Measurements from ENCODE around the gene CRX. TPM values are rescaled to one million over a fixed set of nuclear protein-coding genes. Genes with fewer than 3 reads are reported as not detected.

The CRX gene
- total RNA-seq, 2 donors from 2014 or later = 0.44 to 0.66 TPM

DNA sequence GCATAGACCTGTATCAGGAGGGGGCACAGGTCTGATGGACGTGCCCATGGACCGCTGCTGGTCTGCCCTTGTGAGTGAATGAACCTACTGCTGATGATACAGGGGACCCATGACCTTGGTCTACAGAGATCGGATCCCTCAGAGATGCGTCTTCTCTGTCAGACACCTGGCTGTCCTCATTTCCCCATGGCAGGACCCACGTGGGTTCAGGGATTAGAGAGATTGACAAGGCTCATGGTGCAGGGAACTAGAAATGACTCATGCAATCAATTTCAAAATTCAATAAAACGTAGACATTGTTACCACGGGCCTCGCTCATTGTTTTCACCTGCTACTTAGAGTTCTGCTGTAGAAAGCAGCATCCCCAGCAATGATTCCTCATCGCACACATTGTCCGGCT, 16.4 kb upstream of the CRX start:
- Mint-ChIP-seq H3K27ac (no peak overlapping the region), H3K27me3 (ENCODE audit: insufficient read depth) (no peaks in the 10 kb centered on the region), H3K4me1 (no peaks in the 10 kb centered on the region), H3K9me3 (peaks cover 6% of the 10 kb centered on the region), H3K4me3 (no peak overlapping the region), H3K36me3 (ENCODE audit: low read depth) (peaks cover 3% of the 10 kb centered on the region)
- 93 to 94% methylated on average over 10 of the region's 10 CpGs for WGBS, 2 experiments (ENCODE audit: insufficient coverage in 1 of 2, insufficient read length in 1 of 2)
- Histone ChIP-seq H3K9ac (ENCODE audit: extremely low read depth, low read length, poor library complexity, severe bottlenecking) (no peak overlapping the region), H3K27ac (ENCODE audit: low read depth, low read length) (no peak overlapping the region), H3K36me3 (ENCODE audit: control insufficient read depth, insufficient read depth, low read length) (no peaks in the 10 kb centered on the region), H3K4me1 (ENCODE audit: control insufficient read depth, insufficient read depth, low read length) (no peaks in the 10 kb centered on the region), H3K27me3 (ENCODE audit: control insufficient read depth, insufficient read depth, low read length, poor library complexity, severe bottlenecking) (no peaks in the 10 kb centered on the region), H3K4me3 (ENCODE audit: low read length) (no peak overlapping the region), H3K9me3 (ENCODE audit: control insufficient read depth, low read length) (peaks cover 5% of the 10 kb centered on the region)
- DNase-seq = no peak
- TF ChIP-seq, protein P1, sequence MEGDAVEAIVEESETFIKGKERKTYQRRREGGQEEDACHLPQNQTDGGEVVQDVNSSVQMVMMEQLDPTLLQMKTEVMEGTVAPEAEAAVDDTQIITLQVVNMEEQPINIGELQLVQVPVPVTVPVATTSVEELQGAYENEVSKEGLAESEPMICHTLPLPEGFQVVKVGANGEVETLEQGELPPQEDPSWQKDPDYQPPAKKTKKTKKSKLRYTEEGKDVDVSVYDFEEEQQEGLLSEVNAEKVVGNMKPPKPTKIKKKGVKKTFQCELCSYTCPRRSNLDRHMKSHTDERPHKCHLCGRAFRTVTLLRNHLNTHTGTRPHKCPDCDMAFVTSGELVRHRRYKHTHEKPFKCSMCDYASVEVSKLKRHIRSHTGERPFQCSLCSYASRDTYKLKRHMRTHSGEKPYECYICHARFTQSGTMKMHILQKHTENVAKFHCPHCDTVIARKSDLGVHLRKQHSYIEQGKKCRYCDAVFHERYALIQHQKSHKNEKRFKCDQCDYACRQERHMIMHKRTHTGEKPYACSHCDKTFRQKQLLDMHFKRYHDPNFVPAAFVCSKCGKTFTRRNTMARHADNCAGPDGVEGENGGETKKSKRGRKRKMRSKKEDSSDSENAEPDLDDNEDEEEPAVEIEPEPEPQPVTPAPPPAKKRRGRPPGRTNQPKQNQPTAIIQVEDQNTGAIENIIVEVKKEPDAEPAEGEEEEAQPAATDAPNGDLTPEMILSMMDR (conservative IDR thresholded peaks at IDR 0.05) = no peak

DNA sequence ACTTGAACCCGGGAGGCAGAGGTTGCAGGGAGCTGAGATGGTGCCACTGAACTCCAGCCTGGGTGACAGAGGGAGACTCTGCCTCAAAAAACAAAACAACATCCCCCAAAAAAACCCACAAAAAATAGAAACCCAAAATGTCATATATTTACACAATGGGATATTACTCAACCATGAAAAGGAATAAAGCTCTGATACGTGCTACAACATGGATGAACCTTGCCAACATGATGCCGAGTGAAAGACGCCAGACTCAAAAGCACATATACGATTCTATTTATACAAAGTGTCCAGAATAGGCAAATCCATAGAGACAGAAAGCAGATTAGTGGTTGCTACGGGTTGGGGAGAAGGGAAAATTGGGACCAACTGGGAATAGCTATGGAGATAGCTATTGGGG, 15.3 kb upstream of the CRX start:
- no peaks in the 10 kb centered on the region for H3K27me3 Mint-ChIP-seq (ENCODE audit: insufficient read depth)

DNA sequence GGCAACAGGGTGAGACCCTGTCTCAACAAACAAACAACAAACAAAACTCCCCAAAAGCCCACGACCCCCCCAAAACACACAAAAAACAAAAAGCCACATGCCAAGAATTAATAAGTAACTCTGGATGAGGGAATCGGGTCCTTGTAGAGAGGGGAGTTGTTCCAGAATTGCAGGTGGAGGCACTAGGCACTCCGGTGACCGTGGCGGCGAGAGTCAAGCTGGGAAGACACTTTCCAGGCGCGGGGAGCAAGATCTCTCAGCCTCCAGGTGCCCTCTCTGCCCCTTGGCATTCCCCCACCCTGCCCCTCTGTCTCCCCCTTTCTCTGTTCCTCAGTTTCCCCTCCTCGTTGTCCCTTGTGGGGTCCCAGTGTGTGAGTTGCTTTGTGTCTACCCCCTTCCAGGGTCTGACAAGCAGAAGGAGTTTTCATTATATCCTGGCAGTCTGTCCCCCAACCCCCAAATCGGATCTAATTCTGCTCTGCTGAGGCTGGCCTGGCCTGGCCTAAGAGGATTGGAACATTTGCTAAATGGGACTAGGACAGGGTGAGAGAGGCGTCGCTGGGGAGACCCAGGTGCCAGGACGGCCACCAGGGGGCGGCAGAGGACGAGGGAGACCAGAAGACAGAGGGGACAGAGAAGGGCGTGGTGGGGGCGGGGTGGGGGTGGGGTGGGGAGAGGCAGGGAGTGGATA, 8.3 kb upstream of the CRX start:
- TF ChIP-seq, protein P1 (conservative IDR thresholded peaks at IDR 0.05) = peak; percentile 81
- DNase-seq = peak; percentile 99
- no peaks in the 10 kb centered on the region for H3K36me3 ChIP-seq (ENCODE audit: control insufficient read depth, insufficient read depth, low read length)
- Mint-ChIP-seq H3K36me3 (ENCODE audit: low read depth) (no peaks in the 10 kb centered on the region), H3K4me1 (peaks cover 3% of the 10 kb centered on the region), H3K27ac (peak overlapping the region; percentile 52), H3K27me3 (ENCODE audit: insufficient read depth) (no peaks in the 10 kb centered on the region), H3K4me3 (no peak overlapping the region), H3K9me3 (no peaks in the 10 kb centered on the region)
- 51 to 64% methylated on average over 5 to 14 of the region's 17 CpGs for WGBS, 2 experiments (ENCODE audit: insufficient coverage in 1 of 2, insufficient read length in 1 of 2)
- no peak overlapping the region for H3K4me3 ChIP-seq (ENCODE audit: low read length)
- H3K9me3 ChIP-seq (ENCODE audit: control insufficient read depth, low read length) = no peaks in the 10 kb centered on the region
- no peak overlapping the region for H3K9ac ChIP-seq (ENCODE audit: extremely low read depth, low read length, poor library complexity, severe bottlenecking)
- no peaks in the 10 kb centered on the region for H3K27me3 ChIP-seq (ENCODE audit: control insufficient read depth, insufficient read depth, low read length, poor library complexity, severe bottlenecking)
- H3K4me1 ChIP-seq (ENCODE audit: control insufficient read depth, insufficient read depth, low read length) = no peaks in the 10 kb centered on the region
- H3K27ac ChIP-seq (ENCODE audit: low read depth, low read length) = no peak overlapping the region

More for the DNA sequence above, 15.3 kb upstream of the CRX start:
- TF ChIP-seq, protein P1 (conservative IDR thresholded peaks at IDR 0.05) = no peak
- DNase-seq = no peak
- Histone ChIP-seq H3K4me3 (ENCODE audit: low read length) (no peak overlapping the region), H3K9ac (ENCODE audit: extremely low read depth, low read length, poor library complexity, severe bottlenecking) (no peak overlapping the region), H3K27me3 (ENCODE audit: control insufficient read depth, insufficient read depth, low read length, poor library complexity, severe bottlenecking) (no peaks in the 10 kb centered on the region), H3K9me3 (ENCODE audit: control insufficient read depth, low read length) (no peaks in the 10 kb centered on the region), H3K27ac (ENCODE audit: low read depth, low read length) (no peak overlapping the region), H3K4me1 (ENCODE audit: control insufficient read depth, insufficient read depth, low read length) (no peaks in the 10 kb centered on the region), H3K36me3 (ENCODE audit: control insufficient read depth, insufficient read depth, low read length) (no peaks in the 10 kb centered on the region)
- H3K4me1 Mint-ChIP-seq = no peaks in the 10 kb centered on the region
- no peaks in the 10 kb centered on the region for H3K36me3 Mint-ChIP-seq (ENCODE audit: low read depth)
- no peak overlapping the region for H3K27ac Mint-ChIP-seq
- peaks cover under 1% of the 10 kb centered on the region for H3K9me3 Mint-ChIP-seq
- no peak overlapping the region for H3K4me3 Mint-ChIP-seq
- 94 to 100% methylated on average over 6 of the region's 6 CpGs for WGBS, 2 experiments (ENCODE audit: insufficient coverage in 1 of 2, insufficient read length in 1 of 2)
